ENCODE data around the gene MXD3. TPM values are rescaled to one million over a fixed set of nuclear protein-coding genes. Genes with fewer than 3 reads are reported as not detected.
"Not testable (repeated sequence)": the region's sequence is repeated elsewhere in the genome, so short reads cannot be mapped to it uniquely, and the experiment has no call there.

The MXD3 gene
- total RNA-seq, result 10 to 100 TPM in 1 of 4 donors, 1 to 10 TPM in 3; 2.0 to 11.7 (median 7.8) TPM

GRCh38 chr5:177311723-177312648 is at the start of gene MXD3:
Gene MXD3 (minus strand): TSS chr5:177311898. CDS start chr5:177311830, 68 bp downstream.
- no peaks in the 10 kb centered on the region for H3K27me3 ChIP-seq
- 0 to 2% methylated on average over 21 to 24 of the region's 78 CpGs for WGBS, 2 donors
- no peaks in the 10 kb centered on the region for H3K9me3 ChIP-seq
- intact Hi-C loops (cut with DNase I), result loop anchor here (5.0 kb wide), 3 partner anchors 40 to 185 kb away; partner anchors contain the start of gene LMAN2
- TF ChIP-seq POLR2A (IDR thresholded peaks at IDR 0.05), result no peak
- no peak for TF ChIP-seq CTCF (IDR thresholded peaks at IDR 0.05)
- no peak within 1 kb of the TSS for H3K27ac ChIP-seq
- H3K4me1 ChIP-seq, result peaks cover 14 to 20% of the 10 kb centered on the region in 2 donors
- H3K4me3 ChIP-seq (replicated peaks in 1 of 3), result peak within 1 kb of the TSS in 2 of 3 donors; percentile 2 to 40
- H3K36me3 ChIP-seq, result peaks cover 2 to 6% of the 10 kb centered on the region in 2 donors
- peak; percentile 98 to 99 for DNase-seq

- H3K36me3 ChIP-seq; intact Hi-C loops (cut with DNase I); DNase-seq; H3K27ac ChIP-seq; H3K27me3 ChIP-seq; H3K9me3 ChIP-seq; H3K4me3 ChIP-seq (replicated peaks in 1 of 3): not testable (repeated sequence)
- H3K4me1 ChIP-seq, result peaks cover 12 to 27% of the 10 kb centered on the region in 2 donors
- WGBS, 2 donors, result 90 to 95% methylated on average over 7 of the region's 7 CpGs
These were observed 49.0 kb upstream of the MXD3 start for GRCh38 chr5:177360740-177361139.

- intact Hi-C loops (cut with DNase I), result no loop called here
- Histone ChIP-seq H3K4me3 (replicated peaks in 1 of 3) (no peak overlapping the region), H3K36me3 (no peaks in the 10 kb centered on the region), H3K9me3 (no peaks in the 10 kb centered on the region), H3K27ac (no peak overlapping the region), H3K27me3 (no peaks in the 10 kb centered on the region), H3K4me1 (peaks cover 12 to 23% of the 10 kb centered on the region in 2 donors)
- no peak for DNase-seq
- TF ChIP-seq POLR2A (IDR thresholded peaks at IDR 0.05), result no peak
- TF ChIP-seq CTCF (IDR thresholded peaks at IDR 0.05), result no peak
- 76 to 90% methylated on average over 3 of the region's 3 CpGs for WGBS, 2 donors
These were observed 48.2 kb upstream of the MXD3 start for GRCh38 chr5:177359860-177360259.

- H3K27me3 ChIP-seq, result no peaks in the 10 kb centered on the region
- WGBS, 2 donors, result 83 to 88% methylated on average over 4 to 6 of the region's 6 CpGs
- H3K9me3 ChIP-seq, result no peaks in the 10 kb centered on the region
- H3K36me3 ChIP-seq, result no peaks in the 10 kb centered on the region
- TF ChIP-seq POLR2A (IDR thresholded peaks at IDR 0.05), result no peak
- TF ChIP-seq CTCF (IDR thresholded peaks at IDR 0.05), result no peak
- H3K4me1 ChIP-seq, result peaks cover 12 to 23% of the 10 kb centered on the region in 2 donors
- no peak for DNase-seq
- H3K4me3 ChIP-seq (replicated peaks in 1 of 3), result no peak overlapping the region
- no peak overlapping the region for H3K27ac ChIP-seq
- intact Hi-C loops (cut with DNase I), result no loop called here
These were observed 47.8 kb upstream of the MXD3 start for GRCh38 chr5:177359451-177359851.

GRCh38 chr5:177358370-177358819 is 46.7 kb upstream of the MXD3 start:
- 6 to 75% methylated on average over 3 to 4 of the region's 5 CpGs for WGBS, 2 donors
- Histone ChIP-seq H3K27ac (no peak overlapping the region), H3K9me3 (no peaks in the 10 kb centered on the region), H3K27me3 (no peaks in the 10 kb centered on the region), H3K4me3 (replicated peaks in 1 of 3) (no peak overlapping the region), H3K36me3 (no peaks in the 10 kb centered on the region), H3K4me1 (peaks cover 12 to 13% of the 10 kb centered on the region in 2 donors)
- intact Hi-C loops (cut with DNase I), result no loop called here
- TF ChIP-seq CTCF (IDR thresholded peaks at IDR 0.05), result no peak
- no peak for TF ChIP-seq POLR2A (IDR thresholded peaks at IDR 0.05)
- no peak for DNase-seq
